C4-2B (cell line): ENCODE results near the gene PHYKPL.

Experiments
- H3K27ac ChIP-seq: fragments of 450-650 bp; 2 replicates; pipeline ENCODE4 v1.5.1; 2017
- CTCF ChIP-seq: fragments of 450-650 bp; conservative IDR thresholded peaks from 2 replicates; pipeline ENCODE4 v1.5.1; 2017; ENCODE audit warnings: mild to moderate bottlenecking
- ZFX ChIP-seq: fragments of 450-650 bp; IDR thresholded peaks from 2 replicates; pipeline ENCODE4 v1.6.1; 2017

The PHYKPL gene

GRCh38 chr5:178176791-178177190 is 55.8 kb downstream of the PHYKPL start:
- TF ChIP-seq CTCF (no peak), ZFX (no peak)
- H3K27ac ChIP-seq, result no peak overlapping the region

GRCh38 chr5:178174456-178174855 is 58.1 kb downstream of the PHYKPL start:
- no peak overlapping the region for H3K27ac ChIP-seq
- no peak for TF ChIP-seq CTCF
- TF ChIP-seq ZFX, result no peak

GRCh38 chr5:178170455-178170854 is 62.1 kb downstream of the PHYKPL start:
- no peak overlapping the region for H3K27ac ChIP-seq
- no peak for TF ChIP-seq CTCF
- TF ChIP-seq ZFX, result no peak

- H3K27ac ChIP-seq, result no peak overlapping the region
- TF ChIP-seq CTCF, result no peak
- no peak for TF ChIP-seq ZFX
Observed at GRCh38 chr5:178165581-178165980, 67.0 kb downstream of the PHYKPL start.

- TF ChIP-seq ZFX, result no peak
- TF ChIP-seq CTCF, result peak; percentile 98
- H3K27ac ChIP-seq, result no peak overlapping the region
Observed at GRCh38 chr5:178163772-178164735, 68.5 kb downstream of the PHYKPL start.

- no peak overlapping the region for H3K27ac ChIP-seq
- TF ChIP-seq ZFX (no peak), CTCF (no peak)
Observed at GRCh38 chr5:178162481-178162880, 70.1 kb downstream of the PHYKPL start.

GRCh38 chr5:178160176-178160575 is 72.4 kb downstream of the PHYKPL start:
- TF ChIP-seq CTCF (no peak), ZFX (no peak)
- H3K27ac ChIP-seq, result no peak overlapping the region
